Stimulated activated naive CD8-positive, alpha-beta T cell treated with anti-CD3 and anti-CD28 coated beads, Interleukin-15, Interleukin-2, amounts not matched to agents 100 ng/mL and 50 ng/mL, for 24 hours (primary cell): ENCODE results near the gene EFTUD2.
"Not testable (repeated sequence)": the region's sequence is repeated elsewhere in the genome, so short reads cannot be mapped to it uniquely, and the experiment has no call there.

ENCODE experiments used
- H3K27ac Mint-ChIP-seq: one replicate; pipeline ENCODE4 v1.8.0; 2021; ENCODE audit warnings: mild to moderate bottlenecking, mixed read lengths
- H3K27me3 Mint-ChIP-seq: one replicate; pipeline ENCODE4 v1.8.0; 2021; ENCODE audit warnings: mixed read lengths
- H3K36me3 Mint-ChIP-seq: one replicate; pipeline ENCODE4 v1.8.0; 2021; ENCODE audit warnings: low read depth, mixed read lengths
- H3K4me1 Mint-ChIP-seq: one replicate; pipeline ENCODE4 v1.8.0; 2021; ENCODE audit warnings: low read depth, mixed read lengths
- H3K4me3 Mint-ChIP-seq: one replicate; pipeline ENCODE4 v1.8.0; 2021; ENCODE audit warnings: mild to moderate bottlenecking, mixed read lengths
- H3K9me3 Mint-ChIP-seq: one replicate; pipeline ENCODE4 v1.8.0; 2021; ENCODE audit warnings: mixed read lengths

EFTUD2 gene

DNA sequence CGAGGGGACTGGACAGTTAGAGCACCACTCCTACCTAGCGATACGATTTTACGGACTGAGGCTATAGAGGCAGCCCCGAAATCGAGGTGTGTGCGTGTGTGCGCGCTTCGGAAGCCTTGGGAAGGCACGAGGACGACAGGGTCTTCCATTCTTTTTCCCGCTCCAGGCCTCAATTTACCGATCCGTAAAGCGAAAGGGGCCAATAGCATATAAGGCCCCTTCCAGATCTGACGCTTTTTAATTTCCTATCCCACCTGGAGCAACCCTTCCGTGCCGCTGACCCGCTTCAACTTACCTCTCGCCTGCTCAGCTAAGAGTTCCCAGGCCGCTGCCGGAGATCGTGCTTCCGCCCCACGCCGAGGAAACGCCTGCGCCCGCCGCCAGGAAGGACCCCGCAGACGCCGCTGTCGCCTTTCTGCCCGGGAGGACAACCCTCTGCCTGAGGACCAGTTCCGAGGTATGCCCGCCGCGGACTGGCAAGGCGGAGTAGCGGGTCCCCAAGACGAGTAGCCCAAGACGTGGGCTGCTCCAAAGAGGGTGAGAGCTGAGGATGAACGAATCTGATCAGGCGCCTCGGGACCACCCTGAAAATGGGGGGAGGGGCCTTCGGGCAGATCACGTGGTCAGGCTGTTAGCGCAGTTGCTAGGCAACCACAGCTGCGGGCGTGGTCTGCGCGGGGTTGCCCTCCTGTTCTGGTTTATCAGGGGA, at the start of gene EFTUD2:
Gene EFTUD2, minus strand, starts transcription at position 372 of the 709 bp plus-strand sequence. CDS start 4,924 bp downstream, outside the sequence.
- peak within 1 kb of the TSS; percentile 100 for H3K27ac Mint-ChIP-seq
- no peaks in the 10 kb centered on the region for H3K9me3 Mint-ChIP-seq
- H3K4me1 Mint-ChIP-seq = peaks cover 37% of the 10 kb centered on the region
- H3K36me3 Mint-ChIP-seq = peaks cover 21% of the 10 kb centered on the region
- no peaks in the 10 kb centered on the region for H3K27me3 Mint-ChIP-seq
- peak within 1 kb of the TSS; percentile 97 for H3K4me3 Mint-ChIP-seq

DNA sequence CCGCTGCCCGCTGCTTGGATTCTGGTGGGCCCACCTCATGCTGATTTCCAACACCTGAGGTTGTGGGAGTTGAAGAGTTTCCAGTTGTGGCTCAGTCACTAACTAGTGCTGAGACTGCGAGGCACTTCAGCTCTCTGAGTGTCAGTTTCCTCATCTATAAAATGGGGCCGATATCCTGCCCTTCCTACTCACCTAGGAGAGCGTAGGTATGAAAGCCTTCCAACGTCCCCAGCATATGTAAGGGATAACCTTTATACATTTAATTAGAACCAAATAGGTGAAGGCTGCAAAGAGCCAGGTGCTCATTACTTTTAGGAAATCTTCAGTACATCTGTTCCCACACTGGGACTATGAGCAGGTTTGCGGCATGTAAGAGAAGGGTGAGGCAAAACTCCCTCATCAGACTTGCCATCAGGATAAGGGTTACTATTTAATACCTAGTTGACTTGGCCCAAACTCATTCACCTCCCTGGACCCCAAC, 49.1 kb upstream of the EFTUD2 start:
- Mint-ChIP-seq H3K9me3 (no peaks in the 10 kb centered on the region), H3K27me3 (peaks cover 4% of the 10 kb centered on the region)

DNA sequence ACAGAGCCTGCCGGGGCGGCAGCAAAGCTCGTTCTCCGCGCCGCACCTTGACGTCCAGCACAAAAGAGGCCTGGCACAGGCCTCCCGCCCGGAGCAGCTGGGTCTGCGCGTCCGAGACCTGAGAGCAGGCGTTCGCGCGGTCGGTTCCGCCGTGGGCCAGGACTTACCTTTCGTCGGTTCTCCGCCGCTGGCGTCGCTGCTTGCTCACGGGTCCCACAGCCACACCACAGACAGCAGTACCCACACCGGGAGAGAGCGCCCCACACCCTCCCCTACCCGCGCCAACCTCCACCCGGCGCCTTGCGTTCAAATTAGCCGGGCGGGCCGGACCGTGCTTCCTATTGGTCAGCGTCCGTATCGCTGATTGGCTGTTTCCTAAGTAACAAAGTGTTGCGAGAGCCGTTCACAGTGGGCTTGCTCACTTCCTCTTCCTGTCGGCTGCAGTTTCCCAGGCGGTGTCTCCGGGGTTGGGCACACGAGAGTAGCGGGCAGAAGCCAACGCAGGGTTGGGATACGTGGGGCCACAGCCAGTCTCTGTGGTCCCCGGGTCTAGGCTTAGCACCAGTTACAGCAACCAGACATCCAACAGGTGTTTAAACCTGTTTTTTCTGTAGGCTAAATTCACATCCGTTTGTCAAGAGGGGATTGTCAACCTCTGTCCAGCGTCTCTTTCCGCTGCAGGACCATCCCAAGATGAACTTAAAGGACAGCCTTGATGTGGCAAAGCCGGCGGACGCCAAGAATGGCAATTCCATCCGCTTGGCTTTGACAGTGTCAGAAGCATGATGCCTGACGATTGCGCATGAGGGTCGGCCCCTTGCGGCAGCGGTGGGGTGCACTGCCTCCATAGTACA, 48.4 kb upstream of the EFTUD2 start, which contains the start of gene KIF18B:
Gene KIF18B, minus strand, starts transcription at position 313 of the 854 bp plus-strand sequence. CDS start 11,429 bp downstream, outside the sequence.
- Mint-ChIP-seq H3K27me3 (peaks cover 4% of the 10 kb centered on the region), H3K27ac (peak within 1 kb of the TSS; percentile 83), H3K9me3 (no peaks in the 10 kb centered on the region), H3K4me1 (peaks cover 19% of the 10 kb centered on the region), H3K36me3 (peaks cover 21% of the 10 kb centered on the region), H3K4me3 (peak within 1 kb of the TSS; percentile 90)

More for the DNA sequence above, 49.1 kb upstream of the EFTUD2 start:
- Mint-ChIP-seq H3K36me3 (peaks cover 21% of the 10 kb centered on the region), H3K4me1 (peaks cover 19% of the 10 kb centered on the region), H3K4me3 (peak overlapping the region; percentile 90), H3K27ac (peak overlapping the region; percentile 83)

DNA sequence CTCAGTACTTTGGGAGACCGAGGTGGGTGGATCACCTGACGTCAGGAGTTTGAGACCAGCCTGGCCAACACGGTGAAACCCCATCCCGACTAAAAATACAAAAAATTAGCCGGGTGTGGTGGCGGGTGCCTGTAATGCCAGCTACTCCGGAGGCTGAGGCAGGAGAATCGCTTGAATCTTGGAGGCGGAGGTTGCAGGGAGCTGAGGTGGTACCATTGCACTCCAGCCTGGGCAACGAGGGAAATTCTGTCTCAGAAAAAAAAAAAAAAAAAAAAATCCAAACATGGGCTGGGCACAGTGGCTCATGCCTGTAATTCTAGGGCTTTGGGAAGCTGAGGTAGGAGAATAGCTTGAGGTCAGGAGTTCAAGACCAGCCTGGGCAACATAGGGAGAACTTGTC, 46.4 kb upstream of the EFTUD2 start:
- H3K27me3 Mint-ChIP-seq, H3K9me3 Mint-ChIP-seq, H3K27ac Mint-ChIP-seq: not testable (repeated sequence)
- peaks cover 19% of the 10 kb centered on the region for H3K4me1 Mint-ChIP-seq
- H3K36me3 Mint-ChIP-seq = peaks cover 29% of the 10 kb centered on the region
- H3K4me3 Mint-ChIP-seq = peak overlapping the region; percentile 90

DNA sequence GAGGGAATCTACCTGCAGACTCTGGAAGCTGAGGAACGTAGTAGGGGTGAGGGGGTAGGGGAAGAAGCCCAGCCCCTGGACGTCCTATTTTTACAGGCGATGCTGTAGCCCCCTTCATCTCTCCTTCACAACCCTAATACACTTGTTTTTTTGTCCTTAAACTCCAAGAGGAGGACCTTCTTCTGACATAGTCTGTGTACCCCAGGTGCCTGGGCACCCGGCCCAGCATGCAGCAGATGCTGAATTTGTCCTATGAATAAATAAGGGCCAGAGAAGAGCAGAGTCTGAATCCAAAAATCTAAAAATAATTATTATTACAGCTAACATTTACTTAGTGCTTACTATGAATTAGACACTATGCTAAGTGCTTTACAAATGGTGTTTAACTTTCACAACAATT, 43.2 kb upstream of the EFTUD2 start:
- H3K4me3 Mint-ChIP-seq = no peak overlapping the region
- peaks cover 6% of the 10 kb centered on the region for H3K4me1 Mint-ChIP-seq
- no peaks in the 10 kb centered on the region for H3K9me3 Mint-ChIP-seq
- peaks cover 4% of the 10 kb centered on the region for H3K27me3 Mint-ChIP-seq
- H3K36me3 Mint-ChIP-seq = peaks cover 46% of the 10 kb centered on the region
- no peak overlapping the region for H3K27ac Mint-ChIP-seq

DNA sequence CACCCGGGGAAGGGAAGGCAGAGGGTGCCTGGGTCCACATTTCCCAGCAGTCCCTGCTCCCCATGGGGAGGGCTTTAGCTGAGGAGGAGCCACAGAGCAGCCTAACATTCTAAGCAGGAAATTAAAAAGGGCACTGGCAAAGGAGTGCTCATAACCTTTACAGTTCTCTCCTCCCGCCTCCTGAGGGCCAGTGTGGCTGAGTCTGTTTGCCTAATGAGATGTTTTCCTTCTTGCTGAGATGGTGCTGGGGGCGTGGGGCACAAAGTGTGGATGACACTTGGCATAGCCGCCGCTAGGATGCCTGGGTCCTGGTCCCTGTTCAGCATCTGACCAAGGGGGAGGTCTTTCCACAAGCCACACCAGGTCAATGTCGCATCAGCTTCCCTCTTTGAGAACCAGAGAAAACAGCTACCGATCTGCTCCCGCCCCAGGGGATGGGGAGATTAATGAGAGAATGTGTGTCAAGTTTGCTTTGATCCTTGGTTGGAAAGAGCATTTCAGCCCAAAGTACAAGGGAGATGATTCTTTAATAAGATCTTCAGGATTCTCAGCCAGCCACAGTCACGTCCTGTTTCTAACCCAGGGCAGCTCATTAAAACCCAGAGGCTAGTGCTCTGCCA, 42.6 kb upstream of the EFTUD2 start:
- Mint-ChIP-seq H3K27ac (no peak overlapping the region), H3K4me1 (peaks cover 6% of the 10 kb centered on the region), H3K4me3 (no peak overlapping the region), H3K36me3 (peaks cover 52% of the 10 kb centered on the region), H3K9me3 (no peaks in the 10 kb centered on the region), H3K27me3 (peaks cover 4% of the 10 kb centered on the region)

DNA sequence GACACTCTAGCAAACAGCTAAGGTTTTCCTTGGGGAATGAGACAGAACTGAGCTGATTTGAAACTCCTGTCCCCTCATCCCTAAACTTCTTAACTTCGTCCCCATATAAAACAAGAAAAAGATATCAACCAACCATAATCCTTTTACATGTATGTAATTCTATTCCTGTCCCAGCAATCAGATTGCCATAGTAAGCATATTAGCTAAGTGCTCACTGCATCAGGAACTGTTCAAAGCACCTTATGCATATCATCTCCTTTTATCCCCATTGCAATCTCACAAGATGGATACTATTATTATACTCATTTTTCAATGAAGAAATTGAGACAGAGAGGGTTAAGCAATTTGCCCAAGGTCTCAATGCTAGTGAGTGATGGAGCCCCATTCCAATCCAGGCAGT, 41.5 kb upstream of the EFTUD2 start:
- Mint-ChIP-seq H3K4me3 (no peak overlapping the region), H3K27ac (no peak overlapping the region), H3K4me1 (no peaks in the 10 kb centered on the region), H3K9me3 (no peaks in the 10 kb centered on the region), H3K36me3 (peaks cover 46% of the 10 kb centered on the region), H3K27me3 (no peaks in the 10 kb centered on the region)

DNA sequence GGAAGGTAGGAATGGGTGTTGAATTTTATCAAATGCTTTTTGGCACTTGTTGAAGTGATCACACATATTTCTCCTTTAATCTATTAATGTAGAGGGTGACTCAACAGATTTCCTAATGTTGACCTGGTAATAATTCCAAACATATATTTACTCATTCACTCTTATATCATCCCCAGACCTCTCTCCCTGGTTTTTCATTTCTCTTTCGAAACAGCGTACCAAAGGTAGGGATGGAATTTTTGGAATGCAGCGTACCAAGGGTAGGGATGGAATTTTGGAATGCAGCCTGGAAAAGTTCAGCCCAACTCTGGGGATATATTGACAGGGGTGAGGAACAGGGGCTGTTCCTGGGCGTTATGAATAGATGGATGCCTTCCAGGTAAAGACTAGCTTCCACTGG, 41.1 kb upstream of the EFTUD2 start:
- H3K36me3 Mint-ChIP-seq = peaks cover 50% of the 10 kb centered on the region
- H3K4me1 Mint-ChIP-seq = no peaks in the 10 kb centered on the region
- no peak overlapping the region for H3K27ac Mint-ChIP-seq
- no peak overlapping the region for H3K4me3 Mint-ChIP-seq
- no peaks in the 10 kb centered on the region for H3K27me3 Mint-ChIP-seq
- H3K9me3 Mint-ChIP-seq = no peaks in the 10 kb centered on the region

DNA sequence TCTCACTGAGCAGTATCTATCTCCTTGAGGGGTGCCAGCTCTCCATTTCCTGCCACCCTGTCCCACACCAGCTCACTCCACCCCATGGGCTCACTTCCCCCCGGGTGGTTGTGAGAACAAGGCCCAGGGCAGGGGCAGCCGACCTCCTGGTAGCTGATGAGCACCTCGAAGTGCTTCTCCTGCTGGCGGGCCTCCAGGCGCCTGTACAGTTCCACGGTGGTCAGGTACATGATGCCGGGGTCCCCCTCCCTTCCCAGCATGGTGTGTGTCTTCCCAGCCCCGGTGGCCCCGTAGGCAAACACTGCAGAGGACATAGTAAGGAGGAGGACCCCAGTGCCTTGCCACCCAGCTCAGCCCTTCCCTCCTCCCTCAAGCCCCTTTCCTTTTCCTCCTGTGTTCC, 35.9 kb upstream of the EFTUD2 start:
- H3K27ac Mint-ChIP-seq = no peak overlapping the region
- no peaks in the 10 kb centered on the region for H3K27me3 Mint-ChIP-seq
- H3K36me3 Mint-ChIP-seq = peaks cover 52% of the 10 kb centered on the region
- no peak overlapping the region for H3K4me3 Mint-ChIP-seq
- H3K9me3 Mint-ChIP-seq = no peaks in the 10 kb centered on the region
- H3K4me1 Mint-ChIP-seq = no peaks in the 10 kb centered on the region

DNA sequence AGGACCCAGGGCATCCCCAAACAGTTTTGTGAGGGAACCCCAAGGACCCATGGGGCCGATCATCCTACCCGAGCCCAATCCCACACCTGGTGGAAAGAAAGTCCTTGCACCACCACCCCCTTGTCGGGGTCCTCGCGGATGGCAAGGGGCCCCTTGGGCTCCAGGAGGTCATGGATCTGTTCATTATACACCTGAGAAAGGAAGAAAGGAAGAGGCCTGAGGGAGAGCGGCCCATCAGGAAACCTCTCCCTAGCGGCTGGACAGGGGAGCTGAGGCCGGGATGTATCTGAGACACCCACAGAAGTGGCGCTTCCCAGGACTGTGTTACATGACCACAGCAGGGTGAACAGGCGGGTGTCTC, 35.5 kb upstream of the EFTUD2 start:
- H3K9me3 Mint-ChIP-seq = no peaks in the 10 kb centered on the region
- H3K4me1 Mint-ChIP-seq = no peaks in the 10 kb centered on the region
- H3K36me3 Mint-ChIP-seq = peaks cover 53% of the 10 kb centered on the region
- H3K4me3 Mint-ChIP-seq = no peak overlapping the region
- no peaks in the 10 kb centered on the region for H3K27me3 Mint-ChIP-seq
- H3K27ac Mint-ChIP-seq = no peak overlapping the region

DNA sequence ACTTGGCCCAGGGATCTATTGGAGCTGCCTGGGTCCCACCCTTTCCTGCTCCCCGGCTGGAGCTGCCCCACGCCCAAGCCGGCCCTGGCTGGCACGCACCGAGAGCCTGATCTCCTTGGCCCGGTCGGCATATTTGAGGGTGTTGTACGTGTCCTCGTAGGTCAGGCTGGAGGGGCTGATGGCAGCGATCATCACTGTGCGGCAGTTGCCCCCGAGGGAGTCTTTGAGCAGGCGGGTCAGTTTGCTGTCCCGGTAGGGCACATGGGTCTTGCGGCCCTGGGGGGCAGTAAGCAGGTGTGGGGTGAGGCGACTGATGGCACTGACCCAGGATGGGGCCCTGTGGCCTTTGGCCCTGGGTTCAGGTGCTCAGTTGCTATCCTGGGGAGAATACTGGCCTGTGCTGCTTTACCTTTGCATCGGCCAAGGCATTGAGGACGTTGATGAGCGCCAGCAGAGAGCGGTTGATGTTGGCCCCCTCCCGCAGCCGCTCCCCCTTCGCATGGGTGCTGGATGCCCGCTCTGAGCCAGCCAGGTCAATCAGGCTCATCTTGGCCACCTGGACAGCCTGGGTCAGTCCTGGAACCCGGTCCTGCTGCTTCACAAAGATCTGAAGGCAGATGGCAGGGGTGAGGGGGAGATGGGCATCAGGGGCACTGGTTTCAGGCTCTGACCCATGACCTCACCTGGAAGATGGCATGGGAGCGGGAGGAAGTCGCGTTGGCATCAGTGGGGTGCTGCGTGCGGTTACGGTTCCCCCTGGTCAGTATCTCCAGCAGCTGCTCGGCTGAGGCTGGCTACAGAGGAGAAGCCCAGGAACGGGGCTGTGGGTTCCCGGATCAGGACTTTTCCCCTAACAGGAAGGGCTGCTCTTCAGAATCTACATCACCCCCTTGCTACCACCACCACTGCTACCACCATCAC, 34.8 kb upstream of the EFTUD2 start:
- no peaks in the 10 kb centered on the region for H3K27me3 Mint-ChIP-seq
- no peak overlapping the region for H3K27ac Mint-ChIP-seq
- H3K4me1 Mint-ChIP-seq = no peaks in the 10 kb centered on the region
- H3K36me3 Mint-ChIP-seq = peaks cover 52% of the 10 kb centered on the region
- no peak overlapping the region for H3K4me3 Mint-ChIP-seq
- no peaks in the 10 kb centered on the region for H3K9me3 Mint-ChIP-seq

DNA sequence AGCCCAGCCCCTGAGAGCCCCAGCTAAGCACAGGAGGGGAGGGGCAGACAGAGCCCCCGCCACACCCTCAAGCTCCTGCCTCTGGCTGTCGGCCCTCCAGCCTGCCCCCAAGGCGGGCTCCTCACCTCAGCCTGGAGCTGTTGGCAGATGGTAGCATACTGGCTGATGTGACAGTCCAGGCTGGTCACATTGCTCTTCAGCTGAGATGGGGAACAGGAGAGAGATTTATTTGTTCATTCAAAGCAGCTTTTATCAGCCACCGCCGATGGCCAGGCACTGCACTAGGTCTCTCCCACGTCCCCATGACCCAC, 33.5 kb upstream of the EFTUD2 start:
- H3K27me3 Mint-ChIP-seq = no peaks in the 10 kb centered on the region
- H3K36me3 Mint-ChIP-seq = peaks cover 49% of the 10 kb centered on the region
- no peak overlapping the region for H3K27ac Mint-ChIP-seq
- no peaks in the 10 kb centered on the region for H3K4me1 Mint-ChIP-seq
- no peaks in the 10 kb centered on the region for H3K9me3 Mint-ChIP-seq
- H3K4me3 Mint-ChIP-seq = no peak overlapping the region

DNA sequence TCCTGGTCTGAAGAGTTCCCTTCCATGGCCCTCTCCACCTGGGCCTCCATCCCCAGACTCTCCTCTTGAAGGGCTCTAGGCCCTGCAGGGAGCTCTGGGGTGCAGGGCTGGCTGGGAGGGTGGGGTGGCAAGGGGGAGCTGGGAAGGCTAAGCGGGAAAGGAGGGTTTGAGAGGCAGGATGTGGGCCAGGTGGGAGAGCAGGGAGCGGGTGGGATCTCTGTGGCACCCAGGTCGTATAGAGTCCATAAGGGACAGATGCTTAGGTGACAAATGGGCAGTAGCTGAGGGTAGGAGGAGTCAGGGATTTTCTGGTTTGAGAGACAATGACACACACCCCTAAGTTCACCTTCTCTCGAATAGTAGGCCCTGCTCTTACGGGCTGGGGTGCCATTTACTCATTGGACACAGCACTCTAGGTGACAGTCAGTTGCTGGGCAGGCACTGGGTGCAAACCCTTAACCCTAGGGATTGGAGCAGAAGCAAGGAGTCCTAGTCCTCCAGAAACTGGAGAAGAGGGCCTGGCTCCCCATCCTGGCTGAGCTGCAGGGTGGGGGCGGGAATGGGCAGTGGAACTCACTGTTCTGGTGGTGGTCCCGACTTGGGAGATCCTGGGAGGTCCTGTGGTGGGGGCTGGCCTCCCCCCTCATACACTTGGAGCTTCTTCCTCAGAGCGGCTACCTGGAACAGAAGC, 33.0 kb upstream of the EFTUD2 start:
- Mint-ChIP-seq H3K4me3 (no peak overlapping the region), H3K36me3 (peaks cover 52% of the 10 kb centered on the region), H3K27ac (no peak overlapping the region), H3K4me1 (no peaks in the 10 kb centered on the region), H3K9me3 (no peaks in the 10 kb centered on the region), H3K27me3 (no peaks in the 10 kb centered on the region)

DNA sequence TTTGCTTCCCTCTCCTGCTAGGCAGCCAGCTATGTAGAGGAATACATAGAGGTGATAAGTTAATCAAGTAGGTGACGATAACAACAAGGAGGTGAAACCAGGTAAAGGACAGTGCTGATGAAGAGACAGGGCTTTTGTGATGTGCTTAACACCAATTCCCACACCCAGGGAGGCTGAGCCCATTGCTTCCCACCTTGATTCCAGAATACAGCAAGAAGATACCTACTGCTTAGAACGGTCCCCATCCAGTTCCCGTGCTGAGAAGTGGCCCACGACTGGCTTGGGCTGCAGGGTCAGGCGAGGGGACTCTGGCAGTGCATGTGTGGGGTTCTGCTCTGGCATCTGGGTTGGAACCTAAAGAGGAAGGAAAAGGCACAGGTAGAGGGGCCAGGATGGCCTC, 32.1 kb upstream of the EFTUD2 start:
- Mint-ChIP-seq H3K27me3 (no peaks in the 10 kb centered on the region), H3K9me3 (no peaks in the 10 kb centered on the region), H3K27ac (no peak overlapping the region), H3K4me1 (no peaks in the 10 kb centered on the region), H3K4me3 (no peak overlapping the region), H3K36me3 (peaks cover 50% of the 10 kb centered on the region)
